Upper lobe of right lung (tissue), 1 donor: ENCODE results near the gene B3GAT3. TPM values are rescaled to one million over a fixed set of nuclear protein-coding genes. Genes with fewer than 3 reads are reported as not detected.

ENCODE experiments used
- ATAC-seq: fragments of 200-7000 bp; cut with Tn5 transposase; one replicate; pipeline ENCODE4 v1.9.1; 2020; ENCODE audit warnings: mild to moderate bottlenecking, moderate library complexity
- DNase-seq: peaks from one replicate; pipeline ENCODE4 v3.0.0-alpha.2; 2020
- H3K27ac ChIP-seq: fragments of 200-600 bp; one replicate; pipeline ENCODE4 v1.8.0; 2022
- H3K27me3 ChIP-seq: fragments of 200-600 bp; one replicate; pipeline ENCODE4 v1.8.0; 2022; ENCODE audit warnings: mild to moderate bottlenecking
- H3K36me3 ChIP-seq: fragments of 200-600 bp; one replicate; pipeline ENCODE4 v1.8.0; 2022
- H3K4me1 ChIP-seq: fragments of 200-600 bp; one replicate; pipeline ENCODE4 v1.8.0; 2022
- H3K4me3 ChIP-seq: fragments of 200-600 bp; one replicate; pipeline ENCODE4 v1.8.0; 2022; ENCODE audit warnings: mild to moderate bottlenecking
- H3K9me3 ChIP-seq: fragments of 200-600 bp; one replicate; pipeline ENCODE4 v1.8.0; 2022
- CTCF ChIP-seq: fragments of 200-600 bp; IDR thresholded peaks from one replicate; pipeline ENCODE4 v1.8.0; 2022; ENCODE audit warnings: antibody characterized with exemption
- intact Hi-C: fragments of 100-400 bp; cut with DNase I; formaldehyde crosslinking; loops from one replicate; pipeline ENCODE4 v1.11.0; 2022
- long read RNA-seq: library from polyadenylated mRNA; unstranded; transcript quantifications from one replicate; pipeline ENCODE4 v2.0.0, GENCODE V29; 2021
- total RNA-seq: library from RNA; stranded (reverse); fragmentation: NEBNext Ultra II Directional; extraction: Animal tissue kit (Norgen Biotek cat#: 25700); gene quantifications from one replicate; pipeline ENCODE4 v1.2.1, GENCODE V29; 2021
- donor health status: DM: no; HTN: yes; CAD: no; lungs with severe emphysema.

Gene B3GAT3
- total RNA-seq = 40.1 TPM
- long read RNA-seq, transcript B3GAT3-205 (5 exons, 1,120 nt) = minor isoform, 9 of 55 reads
- long read RNA-seq, transcript B3GAT3-201 (5 exons, 1,641 nt) = major isoform, 34 of 55 reads
- long read RNA-seq, partial matches to known transcripts = 4 of 55 reads
- long read RNA-seq, other reads (novel, unspliced or antisense) = 8 of 55 reads

GRCh38 chr11:62621567-62622470, at the start of gene B3GAT3:
Gene B3GAT3 (minus strand): TSS chr11:62621986. CDS start chr11:62621947, 39 bp downstream.
- Histone ChIP-seq H3K4me3 (peak within 1 kb of the TSS; percentile 83), H3K27ac (peak within 1 kb of the TSS; percentile 90), H3K27me3 (no peaks in the 10 kb centered on the region), H3K4me1 (peaks cover 18% of the 10 kb centered on the region), H3K9me3 (no peaks in the 10 kb centered on the region), H3K36me3 (peaks cover 23% of the 10 kb centered on the region)
- ATAC-seq = peak; percentile 99
- no peak for TF ChIP-seq CTCF
- DNase-seq = peak; percentile 100
- intact Hi-C loops = no loop called here

DNA sequence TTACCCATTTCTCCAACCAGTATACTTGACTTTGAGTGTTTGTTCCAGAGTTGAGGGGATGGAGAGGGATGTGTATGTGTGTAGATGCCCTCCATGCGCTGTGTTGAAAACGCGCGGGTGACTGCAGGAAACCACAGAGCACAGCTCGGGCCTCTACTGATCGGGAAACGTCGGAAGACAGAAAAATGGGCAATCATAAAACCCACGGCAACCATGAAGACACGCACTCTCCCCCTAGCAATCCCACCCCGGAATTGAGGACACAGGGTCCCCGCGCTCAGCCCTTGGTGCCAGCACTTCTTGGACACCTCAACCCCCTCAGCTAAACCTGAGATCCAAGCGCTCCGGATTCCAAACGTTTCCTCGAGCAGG, 49.4 kb upstream of the B3GAT3 start:
- no peak for TF ChIP-seq CTCF
- intact Hi-C loops = no loop called here
- Histone ChIP-seq H3K27me3 (no peaks in the 10 kb centered on the region), H3K27ac (peak overlapping the region; percentile 89), H3K4me3 (peak overlapping the region; percentile 88), H3K9me3 (no peaks in the 10 kb centered on the region), H3K36me3 (peaks cover 33% of the 10 kb centered on the region), H3K4me1 (peaks cover 36% of the 10 kb centered on the region)
- no peak for DNase-seq
- ATAC-seq = peak; percentile 47

- TF ChIP-seq CTCF = no peak
- H3K36me3 ChIP-seq = peaks cover 22% of the 10 kb centered on the region
- H3K27ac ChIP-seq = no peak overlapping the region
- intact Hi-C loops = no loop called here
- H3K9me3 ChIP-seq = no peaks in the 10 kb centered on the region
- no peak overlapping the region for H3K4me3 ChIP-seq
- ATAC-seq = no peak
- H3K4me1 ChIP-seq = peaks cover 39% of the 10 kb centered on the region
- no peaks in the 10 kb centered on the region for H3K27me3 ChIP-seq
- no peak for DNase-seq
Measured at GRCh38 chr11:62669420-62670161, 47.8 kb upstream of the B3GAT3 start.

- no peak for TF ChIP-seq CTCF
- ATAC-seq (no peak), DNase-seq (no peak)
- H3K4me1 ChIP-seq = peaks cover 32% of the 10 kb centered on the region
- no peak overlapping the region for H3K27ac ChIP-seq
- H3K9me3 ChIP-seq = no peaks in the 10 kb centered on the region
- no peak overlapping the region for H3K4me3 ChIP-seq
- H3K27me3 ChIP-seq = no peaks in the 10 kb centered on the region
- intact Hi-C loops = no loop called here
- peaks cover 21% of the 10 kb centered on the region for H3K36me3 ChIP-seq
Measured at GRCh38 chr11:62667460-62667859, 45.7 kb upstream of the B3GAT3 start.

DNA sequence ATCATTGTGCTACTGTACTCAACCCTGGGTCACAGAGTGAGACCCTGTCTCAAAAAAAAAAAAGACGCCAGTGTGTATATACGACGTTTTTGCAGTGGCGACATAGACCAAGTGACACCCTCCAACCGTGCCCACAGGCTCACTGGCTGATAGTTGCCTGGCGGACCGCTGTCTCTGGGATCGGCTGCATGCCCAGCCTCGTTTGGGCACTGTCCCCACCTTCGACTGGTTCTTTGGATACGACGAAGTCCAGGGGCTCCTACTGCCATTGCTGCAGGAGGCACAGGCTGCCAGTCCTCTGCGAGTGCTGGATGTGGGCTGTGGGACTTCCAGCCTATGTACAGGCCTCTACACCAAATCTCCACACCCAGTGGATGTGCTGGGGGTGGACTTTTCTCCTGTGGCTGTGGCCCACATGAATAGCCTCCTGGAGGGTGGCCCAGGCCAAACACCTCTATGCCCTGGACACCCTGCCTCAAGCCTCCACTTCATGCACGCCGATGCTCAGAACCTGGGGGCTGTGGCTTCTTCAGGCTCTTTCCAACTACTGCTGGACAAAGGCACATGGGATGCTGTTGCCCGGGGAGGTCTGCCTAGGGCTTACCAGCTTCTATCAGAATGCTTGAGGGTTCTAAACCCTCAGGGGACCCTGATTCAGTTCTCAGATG, 44.6 kb upstream of the B3GAT3 start:
- Histone ChIP-seq H3K9me3 (no peaks in the 10 kb centered on the region), H3K4me1 (peaks cover 28% of the 10 kb centered on the region), H3K4me3 (peak overlapping the region; percentile 92), H3K27ac (peak overlapping the region; percentile 91), H3K36me3 (peaks cover 26% of the 10 kb centered on the region), H3K27me3 (no peaks in the 10 kb centered on the region)
- DNase-seq (no peak), ATAC-seq (no peak)
- intact Hi-C loops = no loop called here
- TF ChIP-seq CTCF = no peak
